ENCODE data around the gene FYTTD1.
"Not testable (repeated sequence)": the region's sequence is repeated elsewhere in the genome, so short reads cannot be mapped to it uniquely, and the experiment has no call there.

The FYTTD1 gene

DNA sequence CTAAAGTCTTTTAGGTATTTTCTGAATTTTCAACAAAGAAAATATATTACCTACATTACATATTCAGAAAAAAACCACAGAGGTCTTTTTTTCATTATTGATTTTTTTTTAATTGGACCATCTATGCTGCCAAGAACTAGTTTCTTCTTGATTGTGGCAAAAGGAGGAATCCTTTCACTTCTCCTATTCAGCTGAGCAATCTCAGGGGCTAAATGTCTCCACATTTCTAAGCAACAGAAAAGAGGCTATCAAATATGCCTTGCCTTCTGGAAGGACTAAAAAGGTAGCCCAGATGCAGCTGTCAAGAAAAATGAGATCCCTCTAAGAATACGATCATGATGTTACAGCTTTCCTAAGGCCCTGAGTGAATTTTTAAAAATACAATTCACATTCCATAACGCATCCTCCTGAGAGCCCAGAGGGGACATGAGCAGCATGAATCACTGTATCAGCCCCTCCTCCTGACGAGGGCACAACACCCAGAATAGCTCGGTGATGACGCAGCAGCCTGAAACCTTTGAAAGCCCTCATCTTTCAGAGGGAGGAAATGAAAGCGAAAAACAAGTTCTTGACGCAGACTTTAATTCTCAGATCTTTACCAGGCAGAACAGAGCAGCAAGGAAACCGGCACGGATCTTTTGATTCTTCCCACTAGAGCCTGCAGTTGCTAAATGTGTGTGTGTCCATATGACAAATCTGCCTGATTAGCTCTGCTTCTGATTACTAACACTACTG lies 37.5 kb upstream of the FYTTD1 start:
- POLR2A ChIA-PET = interaction anchor here (0.7 to 1.1 kb wide), 2 partner anchors 11 to 39 kb away, joined by 3 read pairs; no protein-coding TSS in a partner anchor
- H3K4me3 ChIP-seq (ENCODE audit: low read depth, low read length) = peak overlapping the region; percentile 55

DNA sequence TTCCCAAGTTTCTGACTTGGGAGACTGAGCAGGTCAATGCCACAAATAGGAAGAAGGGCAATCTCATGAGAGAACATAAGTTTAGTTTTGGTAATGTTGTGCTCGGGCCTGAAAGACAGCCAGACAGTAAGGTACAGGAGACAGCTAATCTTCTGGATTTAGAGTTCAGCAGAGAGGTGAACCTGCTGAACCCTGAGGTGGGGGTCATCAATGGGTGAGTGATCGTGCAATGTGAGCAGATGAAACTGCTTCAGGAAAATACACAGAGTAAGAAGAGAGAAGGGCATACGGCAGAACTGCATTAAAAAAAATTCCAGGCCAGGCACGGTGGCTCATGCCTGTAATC lies 36.2 kb upstream of the FYTTD1 start:
- H3K4me3 ChIP-seq (ENCODE audit: low read depth, low read length) = no peak overlapping the region; the same call in 1 of the 2 replicates
- no peak for DNase-seq (ENCODE audit: low read depth, low spot score)
- ChIA-PET POLR2A (no interaction called here), CTCF (interaction anchor here (1.1 kb wide), 1 partner anchor 10 kb away, joined by 3 read pairs; no protein-coding TSS in a partner anchor)
- TF ChIP-seq, protein P1, sequence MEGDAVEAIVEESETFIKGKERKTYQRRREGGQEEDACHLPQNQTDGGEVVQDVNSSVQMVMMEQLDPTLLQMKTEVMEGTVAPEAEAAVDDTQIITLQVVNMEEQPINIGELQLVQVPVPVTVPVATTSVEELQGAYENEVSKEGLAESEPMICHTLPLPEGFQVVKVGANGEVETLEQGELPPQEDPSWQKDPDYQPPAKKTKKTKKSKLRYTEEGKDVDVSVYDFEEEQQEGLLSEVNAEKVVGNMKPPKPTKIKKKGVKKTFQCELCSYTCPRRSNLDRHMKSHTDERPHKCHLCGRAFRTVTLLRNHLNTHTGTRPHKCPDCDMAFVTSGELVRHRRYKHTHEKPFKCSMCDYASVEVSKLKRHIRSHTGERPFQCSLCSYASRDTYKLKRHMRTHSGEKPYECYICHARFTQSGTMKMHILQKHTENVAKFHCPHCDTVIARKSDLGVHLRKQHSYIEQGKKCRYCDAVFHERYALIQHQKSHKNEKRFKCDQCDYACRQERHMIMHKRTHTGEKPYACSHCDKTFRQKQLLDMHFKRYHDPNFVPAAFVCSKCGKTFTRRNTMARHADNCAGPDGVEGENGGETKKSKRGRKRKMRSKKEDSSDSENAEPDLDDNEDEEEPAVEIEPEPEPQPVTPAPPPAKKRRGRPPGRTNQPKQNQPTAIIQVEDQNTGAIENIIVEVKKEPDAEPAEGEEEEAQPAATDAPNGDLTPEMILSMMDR (IDR thresholded peaks at IDR 0.05; ENCODE audit: insufficient read depth, low read length, missing control alignments) = no peak

More for the DNA sequence above, 37.5 kb upstream of the FYTTD1 start:
- CTCF ChIA-PET = interaction anchor here (0.7 to 1.6 kb wide), 3 partner anchors 16 to 206 kb away, joined by 3 to 4 read pairs (median 3); no protein-coding TSS in a partner anchor
- TF ChIP-seq, protein P1 (IDR thresholded peaks at IDR 0.05; ENCODE audit: insufficient read depth, low read length, missing control alignments) = no peak
- peak; percentile 92 for DNase-seq (ENCODE audit: low read depth, low spot score)

DNA sequence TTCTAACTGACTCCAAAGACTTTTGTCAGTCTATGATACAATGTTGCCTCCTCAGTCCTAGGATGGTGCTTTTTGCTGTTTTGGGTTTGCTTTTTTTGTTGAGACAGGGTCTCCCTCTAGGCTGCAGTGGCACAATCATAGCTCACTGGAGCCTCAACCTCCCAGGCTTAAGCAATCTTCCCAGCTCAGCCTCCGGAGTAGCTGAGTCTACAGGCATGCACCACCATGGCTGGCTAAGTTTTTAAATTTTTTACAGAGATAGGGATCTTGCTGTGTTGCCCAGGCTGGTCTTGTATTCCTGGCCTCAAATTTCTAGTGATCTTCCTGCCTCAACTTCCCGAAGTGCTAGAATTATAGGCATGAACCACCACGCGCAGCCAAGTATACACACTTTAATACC lies 35.4 kb upstream of the FYTTD1 start:
- TF ChIP-seq, protein P1 (IDR thresholded peaks at IDR 0.05; ENCODE audit: insufficient read depth, low read length, missing control alignments) = no peak
- H3K4me3 ChIP-seq (ENCODE audit: low read depth, low read length) = no peak overlapping the region
- CTCF ChIA-PET = interaction anchor here (1.0 to 1.1 kb wide), 2 partner anchors 9 to 39 kb away, joined by 3 read pairs; no protein-coding TSS in a partner anchor
- POLR2A ChIA-PET = interaction anchor here (0.6 kb wide), 1 partner anchor 77 kb away, joined by 3 read pairs; the partner anchor contains the start of gene LRCH3
- no peak for DNase-seq (ENCODE audit: low read depth, low spot score)

DNA sequence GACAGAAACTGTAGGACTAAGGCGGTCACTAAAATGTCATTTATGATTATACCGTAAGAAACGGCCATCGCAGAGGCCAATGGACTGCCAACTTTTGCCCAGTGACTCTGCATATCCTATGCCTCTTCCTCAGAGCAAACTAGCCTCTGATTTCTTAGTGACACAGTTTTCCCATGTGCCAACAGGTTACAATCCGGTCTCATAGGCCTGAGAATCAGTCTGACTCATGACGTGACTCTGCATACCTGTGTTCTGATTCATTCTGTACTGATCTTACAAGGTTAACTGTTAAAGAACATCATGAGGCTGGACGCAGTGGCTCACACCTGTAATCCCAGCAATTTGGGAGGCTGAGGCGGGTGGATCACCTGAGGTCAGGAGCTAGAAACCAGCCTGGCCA lies 30.8 kb upstream of the FYTTD1 start:
- TF ChIP-seq, protein P1 (IDR thresholded peaks at IDR 0.05; ENCODE audit: insufficient read depth, low read length, missing control alignments) = no peak
- ChIA-PET POLR2A (no interaction called here), CTCF (interaction anchor here (2.1 kb wide), 1 partner anchor 11 kb away, joined by 7 read pairs; no protein-coding TSS in a partner anchor)
- peak; percentile 60 for DNase-seq (ENCODE audit: low read depth, low spot score)
- H3K4me3 ChIP-seq (ENCODE audit: low read depth, low read length) = no peak overlapping the region

DNA sequence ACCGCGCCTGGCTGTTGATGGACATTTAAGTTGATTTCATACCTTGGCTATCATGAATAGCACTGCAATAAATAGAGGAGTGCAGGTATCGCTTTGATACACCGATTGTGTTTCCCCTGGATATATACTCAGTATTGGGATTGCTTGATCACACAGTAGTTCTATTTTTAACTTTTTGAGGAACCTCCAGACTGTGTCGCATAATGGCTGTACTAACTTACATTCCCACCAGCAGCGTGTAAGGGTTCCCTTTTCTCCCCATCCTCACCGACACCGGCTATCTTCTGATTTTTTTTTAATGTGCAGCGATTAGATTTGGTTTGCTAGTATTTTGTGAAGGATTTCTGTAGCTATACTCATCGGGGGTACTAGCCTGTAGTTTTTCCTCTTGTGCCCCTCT lies 29.0 kb upstream of the FYTTD1 start:
- H3K4me3 ChIP-seq (ENCODE audit: low read depth, low read length) = no peak overlapping the region
- no peak for DNase-seq (ENCODE audit: low read depth, low spot score)
- TF ChIP-seq, protein P1 (IDR thresholded peaks at IDR 0.05; ENCODE audit: insufficient read depth, low read length, missing control alignments) = no peak
- CTCF ChIA-PET = interaction anchor here (1.5 kb wide), 1 partner anchor 13 kb away, joined by 3 read pairs; no protein-coding TSS in a partner anchor
- POLR2A ChIA-PET = no interaction called here

DNA sequence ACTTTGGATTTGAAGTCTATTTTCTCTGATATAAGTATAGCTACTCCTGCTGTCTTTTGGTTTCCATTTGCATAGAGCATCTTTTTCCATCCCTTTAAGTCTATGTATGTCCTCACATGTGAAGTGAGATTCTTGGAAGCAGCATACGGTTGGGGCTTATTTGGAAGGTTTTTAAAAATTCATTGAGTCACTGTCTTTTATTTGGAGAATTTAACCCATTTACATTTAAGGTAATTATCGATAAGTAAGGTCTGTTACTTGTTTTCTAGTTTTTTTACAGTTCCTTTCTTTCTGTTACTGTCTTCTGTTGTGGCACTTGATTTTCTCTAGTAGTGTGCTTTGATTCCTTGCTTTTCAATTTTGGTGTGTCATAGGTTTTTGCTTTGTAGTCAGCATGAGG lies 26.9 kb upstream of the FYTTD1 start:
- DNase-seq (ENCODE audit: low read depth, low spot score) = no peak
- TF ChIP-seq, protein P1 (IDR thresholded peaks at IDR 0.05; ENCODE audit: insufficient read depth, low read length, missing control alignments) = no peak
- no peak overlapping the region for H3K4me3 ChIP-seq (ENCODE audit: low read depth, low read length)
- CTCF ChIA-PET = interaction anchor here (1.0 kb wide), 1 partner anchor 9 kb away, joined by 3 read pairs; no protein-coding TSS in a partner anchor
- POLR2A ChIA-PET = no interaction called here

DNA sequence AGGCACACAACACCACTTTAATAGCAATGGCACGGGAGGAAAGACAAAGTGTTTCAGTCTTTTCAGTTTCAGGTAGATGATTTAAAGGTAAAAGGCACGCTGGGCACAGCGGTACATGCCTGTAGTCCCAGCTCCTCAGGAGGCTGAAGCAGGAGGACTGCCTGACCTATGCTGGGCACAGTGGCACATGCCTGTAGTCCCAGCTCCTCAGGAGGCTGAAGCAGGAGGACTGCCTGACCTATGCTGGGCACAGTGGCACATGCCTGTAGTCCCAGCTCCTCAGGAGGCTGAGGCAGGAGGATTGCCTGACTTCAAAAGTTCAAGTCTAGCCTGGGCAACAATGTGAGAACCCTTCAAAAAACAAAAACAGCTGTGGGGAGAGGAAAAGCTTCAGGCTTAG lies 21.8 kb upstream of the FYTTD1 start:
- POLR2A ChIA-PET = interaction anchor here (0.7 kb wide), 1 partner anchor 158 kb away, joined by 3 read pairs; no protein-coding TSS in a partner anchor
- DNase-seq (ENCODE audit: low read depth, low spot score) = not testable (repeated sequence)

More for the DNA sequence above, 21.8 kb upstream of the FYTTD1 start:
- H3K4me3 ChIP-seq (ENCODE audit: low read depth, low read length); CTCF ChIA-PET: not testable (repeated sequence)

All from AG04449 (cell line).